Lung (tissue), 12 donors: ENCODE data around the gene MIER2. TPM values are rescaled to one million over a fixed set of nuclear protein-coding genes. Genes with fewer than 3 reads are reported as not detected.

Experiments used
- ATAC-seq: fragments of 200-7000 bp; cut with Tn5 transposase; one replicate; pipeline ENCODE4 v1.9.1; 2020; ENCODE audit warnings: moderate number of reproducible peaks; ENCODE audit not compliant: insufficient read depth, low FRiP score
- DNase-seq, 3 donors: peaks; one replicate each; pipeline ENCODE4 v3.0.0-alpha.2; 2013 to 2017
- H3K27ac ChIP-seq, 2 donors: one replicate each; pipeline ENCODE4 v1.5.1; 2013; ENCODE audit warnings: mild to moderate bottlenecking in 2 of 2, moderate library complexity in 2 of 2, control low read depth in 1 of 2, inconsistent platforms in 1 of 2, low read depth in 1 of 2, low read length in 1 of 2
- H3K27me3 ChIP-seq, 3 donors: one replicate each; pipeline ENCODE4 v1.5.1; 2013; ENCODE audit warnings: low read length in 2 of 3; ENCODE audit not compliant: control insufficient read depth in 3 of 3, insufficient read depth in 3 of 3
- H3K36me3 ChIP-seq, 4 donors: one replicate each; pipeline ENCODE4 v1.5.1; 2013; ENCODE audit warnings: low read length in 4 of 4, mild to moderate bottlenecking in 1 of 4, moderate library complexity in 1 of 4; ENCODE audit not compliant: control insufficient read depth in 4 of 4, insufficient read depth in 4 of 4
- H3K4me1 ChIP-seq, 5 donors: one replicate each; pipeline ENCODE4 v1.5.1; 2013; ENCODE audit warnings: low read length in 5 of 5, mild to moderate bottlenecking in 2 of 5, moderate library complexity in 1 of 5; ENCODE audit not compliant: control insufficient read depth in 5 of 5, insufficient read depth in 5 of 5
- H3K4me3 ChIP-seq: one replicate; pipeline ENCODE4 v1.5.1; 2013; ENCODE audit warnings: mild to moderate bottlenecking, control low read depth, moderate library complexity
- H3K9ac ChIP-seq, 2 donors: one replicate each; pipeline ENCODE4 v1.5.1; 2013; ENCODE audit warnings: low read length in 2 of 2, control low read depth in 1 of 2; ENCODE audit not compliant: insufficient read depth in 1 of 2
- H3K9me3 ChIP-seq, 4 donors: one replicate each; pipeline ENCODE4 v1.5.1; 2013; ENCODE audit warnings: low read length in 3 of 4, mild to moderate bottlenecking in 1 of 4, moderate library complexity in 1 of 4; ENCODE audit not compliant: control insufficient read depth in 4 of 4, insufficient read depth in 3 of 4
- CTCF ChIP-seq: IDR thresholded peaks from 2 replicates; pipeline ENCODE4 v1.5.1; 2012; ENCODE audit warnings: mild to moderate bottlenecking; ENCODE audit errors: control extremely low read depth, extremely low read depth
- WGBS, 2 donors: extraction: QIAGEN DNeasy Blood & Tissue Kit; methylation state at CpG; one replicate each; pipeline ENCODE4 v1.1.7; 2013; 5-methylcytosine and 5-hydroxymethylcytosine counted together
- polyA plus RNA-seq, 2 donors: library from polyadenylated mRNA; stranded (reverse); fragments of 200-250 nt; gene quantifications; one replicate each; pipeline ENCODE4 v1.2.1, GENCODE V29; 2013
- total RNA-seq, 2 donors: library from RNA; depleted of rRNA in 1 of 2; stranded (reverse); fragments of >200 nt in 1 of 2; gene quantifications; one replicate each; pipeline ENCODE4 v1.2.1, GENCODE V29; 2014 to 2021
- donor health status: control.
- donor health status: control.
- donor health status: Bipolar disorder and iron deficiency.
- donor health status: healthy.
- donor health status: DM: yes; HTN: yes; CAD: no.

The MIER2 gene
- total and polyA plus RNA-seq, 4 donors: 19.4 to 34.9 (median 28.3) TPM

- no peak for TF ChIP-seq CTCF
- Histone ChIP-seq H3K9ac (no peak overlapping the region), H3K4me3 (no peak overlapping the region), H3K4me1 (peaks cover 0 to 17% (median under 1%) of the 10 kb centered on the region in 5 donors), H3K36me3 (peaks cover 6 to 14% (median 8%) of the 10 kb centered on the region in 4 donors), H3K9me3 (no peaks in the 10 kb centered on the region), H3K27ac (no peak overlapping the region), H3K27me3 (no peaks in the 10 kb centered on the region)
- ATAC-seq (no peak), DNase-seq (no peak)
- 86 to 91% methylated on average over 16 to 20 of the region's 20 CpGs for WGBS, 2 donors
These were observed 8.5 kb downstream of the MIER2 start for GRCh38 chr19:336067-336614.

GRCh38 chr19:335486-336066, 9.0 kb downstream of the MIER2 start:
- no peak for TF ChIP-seq CTCF
- Histone ChIP-seq H3K27me3 (no peaks in the 10 kb centered on the region), H3K9ac (no peak overlapping the region), H3K4me3 (no peak overlapping the region), H3K9me3 (no peaks in the 10 kb centered on the region), H3K36me3 (peaks cover 11 to 20% (median 13%) of the 10 kb centered on the region in 4 donors), H3K27ac (no peak overlapping the region), H3K4me1 (peaks cover 0 to 11% (median 0%) of the 10 kb centered on the region in 5 donors)
- DNase-seq (no peak), ATAC-seq (no peak)
- WGBS, 2 donors: 90 to 94% methylated on average over 21 of the region's 21 CpGs

- H3K27ac ChIP-seq: no peak overlapping the region
- H3K4me3 ChIP-seq: no peak overlapping the region
- peaks cover 14 to 20% (median 16%) of the 10 kb centered on the region in 4 donors for H3K36me3 ChIP-seq
- H3K4me1 ChIP-seq: peaks cover 0 to 9% (median 0%) of the 10 kb centered on the region in 5 donors
- DNase-seq (no peak), ATAC-seq (no peak)
- 78 to 80% methylated on average over 9 of the region's 9 CpGs for WGBS, 2 donors
- TF ChIP-seq CTCF: no peak
- no peak overlapping the region for H3K9ac ChIP-seq
- no peaks in the 10 kb centered on the region for H3K27me3 ChIP-seq
- H3K9me3 ChIP-seq: no peaks in the 10 kb centered on the region
These were observed 9.5 kb downstream of the MIER2 start for GRCh38 chr19:335072-335471.
